NCI-H226 (cell line): ENCODE results near the gene FEZF1.
"Not testable (repeated sequence)": the region's sequence is repeated elsewhere in the genome, so short reads cannot be mapped to it uniquely, and the experiment has no call there.

Experiments
- DNase-seq: peaks from one replicate; pipeline ENCODE4 v3.0.0-alpha.2; 2015

The FEZF1 gene

DNA sequence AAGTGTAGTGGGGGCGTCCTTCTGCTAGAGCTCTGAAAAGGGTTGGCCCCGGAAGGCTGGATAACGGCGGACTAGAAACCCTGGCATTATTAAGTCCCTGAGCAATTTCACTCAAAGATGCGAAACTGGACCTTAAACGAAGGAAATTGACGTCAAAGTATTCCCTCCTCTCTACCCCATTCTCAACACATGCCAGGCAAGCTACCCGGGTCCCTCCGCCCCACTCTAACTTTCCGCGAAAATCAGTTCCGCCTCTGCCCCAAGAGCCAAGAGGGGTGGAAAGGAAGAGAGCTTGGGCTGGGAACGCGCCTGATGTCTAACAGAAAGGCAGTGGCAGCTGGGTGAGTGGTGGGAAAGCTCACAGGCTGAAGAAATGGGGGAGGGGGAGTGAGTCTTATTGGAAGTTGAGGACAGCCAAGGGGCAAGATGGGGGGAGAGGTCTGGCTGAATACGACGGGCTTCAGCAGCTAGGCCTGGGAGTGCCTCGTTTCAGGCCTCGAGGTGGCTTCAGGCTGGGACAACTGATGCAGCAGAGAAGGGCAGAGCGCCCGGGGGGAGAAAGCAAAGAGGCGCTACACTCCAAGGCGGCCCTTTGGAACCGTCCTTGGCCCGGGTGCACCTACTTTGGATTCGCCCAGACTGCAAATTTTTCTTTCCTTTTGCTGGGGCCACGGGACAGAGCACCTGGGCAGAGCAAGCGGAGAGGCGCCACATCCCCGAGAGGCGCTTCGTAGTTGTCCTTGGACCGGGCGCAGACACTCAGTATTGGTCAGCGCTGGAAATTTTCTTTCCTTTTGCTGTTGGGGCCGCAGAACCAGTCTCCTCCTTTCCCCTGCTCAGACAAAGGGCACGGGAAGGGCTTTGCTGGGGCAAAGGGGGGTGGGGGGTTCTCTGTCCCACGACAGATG lies 2.0 kb upstream of the FEZF1 start:
- DNase-seq: no peak

DNA sequence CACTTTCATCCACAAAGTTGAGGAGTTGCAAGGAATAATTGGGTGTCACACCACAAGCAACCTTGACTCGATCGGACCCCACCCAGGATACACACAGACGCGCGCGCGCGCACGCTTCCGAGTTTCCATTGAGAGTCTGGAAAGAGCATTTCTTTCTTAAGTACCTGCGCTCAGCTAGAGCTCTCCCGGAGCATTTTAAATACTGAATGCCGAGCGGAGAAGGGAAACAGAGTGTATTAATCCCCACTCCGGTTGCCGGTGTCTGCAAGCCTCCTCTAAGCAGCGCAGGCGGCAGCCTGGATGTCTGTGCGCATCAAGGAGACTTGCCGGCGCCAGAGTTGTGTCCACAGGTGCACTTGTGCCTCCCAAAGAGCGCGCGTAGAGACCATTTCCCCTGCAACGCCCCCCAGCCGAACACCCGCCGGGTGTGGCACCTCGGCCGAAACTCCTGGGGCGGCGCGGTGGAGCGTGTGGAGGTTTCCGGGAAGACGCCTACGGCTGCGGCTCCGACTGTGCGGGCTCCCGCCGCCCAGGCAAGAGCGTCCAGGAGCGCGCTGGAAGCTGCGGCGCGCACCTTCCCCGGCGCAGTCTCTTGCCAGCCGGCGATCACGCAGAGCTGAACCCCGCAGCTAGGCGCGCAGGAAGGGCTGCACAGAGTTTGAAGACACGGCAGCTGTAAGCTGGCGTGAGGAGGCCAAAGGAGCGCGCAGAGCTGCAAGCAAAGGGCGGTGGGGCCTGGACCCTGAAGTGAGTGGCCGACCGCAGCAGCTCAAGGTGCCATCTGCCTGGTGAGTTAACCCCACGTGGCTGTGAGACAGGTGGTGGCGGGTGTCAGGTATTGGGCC lies 1.1 kb upstream of the FEZF1 start:
- DNase-seq: no peak

DNA sequence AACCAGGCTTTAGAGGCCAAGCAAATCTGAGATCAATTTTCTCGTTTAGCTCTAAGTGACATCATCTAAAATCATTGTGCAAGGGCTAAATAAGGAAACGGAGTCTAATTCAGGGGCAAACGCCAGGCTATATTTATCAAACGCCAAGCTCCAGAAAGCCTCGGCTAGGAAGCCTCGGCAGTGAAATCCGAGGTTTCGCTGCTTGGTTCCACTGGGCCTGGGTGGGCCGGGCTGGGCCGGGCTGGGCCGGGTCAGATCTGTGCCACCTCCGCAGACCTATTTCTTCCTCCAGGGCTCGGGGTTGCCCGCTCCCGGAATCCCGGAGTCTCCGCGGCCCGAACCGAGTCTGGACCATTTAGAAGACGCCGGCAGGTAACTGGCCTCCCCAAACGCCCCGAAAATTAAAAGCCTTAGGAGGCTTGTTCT lies 459 bp upstream of the FEZF1 start:
- no peak for DNase-seq

- no peak for DNase-seq
These were observed 825 bp downstream of the FEZF1 start for GRCh38 chr7:122303531-122304318.

GRCh38 chr7:122302761-122303530 lies 1.6 kb downstream of the FEZF1 start:
- DNase-seq: no peak

- DNase-seq: no peak
These were observed 2.4 kb downstream of the FEZF1 start for GRCh38 chr7:122301858-122302760.

GRCh38 chr7:122300956-122301833 lies 3.4 kb downstream of the FEZF1 start:
- no peak for DNase-seq

- DNase-seq: no peak
These were observed 4.2 kb downstream of the FEZF1 start for GRCh38 chr7:122300211-122300932.

GRCh38 chr7:122299624-122300210 lies 4.8 kb downstream of the FEZF1 start:
- no peak for DNase-seq

DNA sequence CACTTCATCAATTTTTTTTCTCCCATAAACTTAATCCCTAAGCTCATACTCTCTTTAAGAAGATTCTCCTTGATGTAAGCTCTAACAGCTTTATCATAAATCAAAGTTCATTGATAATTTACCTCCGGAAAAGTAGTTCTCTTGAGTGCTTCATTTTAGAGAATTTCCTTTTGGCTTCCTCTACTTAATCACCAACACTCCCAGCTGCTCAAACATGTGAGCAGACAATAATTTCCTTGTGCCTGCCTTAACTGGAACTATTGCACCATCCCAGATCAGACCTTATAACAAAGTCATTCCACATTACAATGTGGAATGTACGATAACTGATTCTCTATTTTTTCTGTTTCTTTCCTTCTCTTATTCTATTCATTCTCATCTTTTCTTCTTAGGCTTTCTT lies 5.9 kb downstream of the FEZF1 start:
- no peak for DNase-seq

DNA sequence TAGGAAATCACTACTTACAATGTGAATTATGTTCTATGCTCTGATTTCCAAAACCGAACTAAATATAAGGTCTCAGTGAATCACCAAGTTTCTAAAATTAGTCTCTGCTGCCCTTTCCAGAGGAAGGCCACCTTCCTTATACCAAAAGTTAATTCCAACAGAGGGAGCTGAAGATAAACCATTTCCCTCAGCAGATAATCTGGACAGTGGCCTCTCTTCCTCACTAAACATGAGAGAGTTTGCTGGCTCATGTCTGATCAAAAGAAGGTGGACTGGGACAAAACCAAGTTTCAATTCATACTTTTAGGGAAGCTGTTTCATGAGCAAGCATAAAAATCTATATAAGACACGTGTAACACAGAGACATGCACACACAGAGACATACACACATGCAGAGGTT lies 6.4 kb downstream of the FEZF1 start:
- no peak for DNase-seq

DNA sequence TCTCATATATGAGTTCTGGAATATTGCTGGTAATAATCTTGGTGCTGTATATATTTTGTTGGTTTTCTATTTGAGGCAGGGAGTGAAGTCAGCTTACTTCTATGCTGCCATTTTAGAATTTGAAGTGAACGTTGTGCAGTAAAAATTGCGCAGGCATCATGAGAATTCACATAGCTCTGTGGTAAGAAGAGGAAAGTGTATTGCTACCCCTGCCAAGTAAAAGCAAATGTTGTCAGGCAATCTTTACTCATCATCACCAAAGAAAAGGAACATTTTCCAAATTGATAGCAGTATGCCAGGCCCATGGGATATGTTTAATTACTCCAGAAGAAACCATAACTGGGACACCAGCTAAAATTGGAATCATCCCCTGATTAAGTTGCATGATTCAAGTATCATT lies 13.4 kb downstream of the FEZF1 start:
- DNase-seq: no peak

GRCh38 chr7:122290476-122290875 lies 14.1 kb downstream of the FEZF1 start:
- DNase-seq: no peak

GRCh38 chr7:122289426-122289825 lies 15.1 kb downstream of the FEZF1 start:
- no peak for DNase-seq

GRCh38 chr7:122284608-122285007 lies 19.9 kb downstream of the FEZF1 start:
- DNase-seq: not testable (repeated sequence)

GRCh38 chr7:122273117-122273516 lies 31.4 kb downstream of the FEZF1 start:
- no peak for DNase-seq

- DNase-seq: no peak
These were observed 35.3 kb downstream of the FEZF1 start for GRCh38 chr7:122269241-122269640.

- DNase-seq: no peak
These were observed 36.4 kb downstream of the FEZF1 start for GRCh38 chr7:122268101-122268500.

- no peak for DNase-seq
These were observed 42.3 kb downstream of the FEZF1 start for GRCh38 chr7:122262246-122262645.
